Liver (tissue), 3 donors: ENCODE measurements around the gene CYP3A4.

ENCODE experiments used
- CTCF ChIP-seq: fragments of 150-350 bp; IDR thresholded peaks from 2 replicates; pipeline ENCODE4 v1.5.1; 2017; ENCODE audit warnings: improper control_type of control experiment, low read depth, low read length; ENCODE audit not compliant: missing input control
- RAD21 ChIP-seq, 2 donors: IDR thresholded peaks; 2 replicates each; pipeline ENCODE4 v1.6.1; 2016; ENCODE audit warnings: antibody characterized with exemption in 2 of 2, mild to moderate bottlenecking in 2 of 2
- ZBTB33 ChIP-seq: IDR thresholded peaks from 2 replicates; pipeline ENCODE4 v1.6.1; 2016; ENCODE audit warnings: antibody characterized with exemption
- donor health status: healthy.
- donor health status: healthy.

GRCh38 chr7:99786726-99787335, 2.8 kb upstream of the CYP3A4 start:
- TF ChIP-seq ZBTB33 = no peak
- TF ChIP-seq CTCF = no peak
- no peak for TF ChIP-seq RAD21 (IDR thresholded peaks at IDR 0.05)
